Ovary (tissue), 9 donors: ENCODE data around the gene OPCML. TPM values are rescaled to one million over a fixed set of nuclear protein-coding genes. Genes with fewer than 3 reads are reported as not detected.

ENCODE experiments used
- DNase-seq, 5 donors: peaks; one replicate each; pipeline ENCODE4 v3.0.0-alpha.2; 2019 to 2020
- H3K27ac ChIP-seq, 2 donors: fragments of 200-600 bp; one replicate each; pipeline versions ENCODE4 v1.5.1 to v1.8.0; 2019 to 2022
- H3K27me3 ChIP-seq: fragments of 200-600 bp; one replicate; pipeline ENCODE4 v1.8.0; 2022
- H3K36me3 ChIP-seq: fragments of 200-600 bp; sonication (generic); one replicate; pipeline ENCODE4 v1.5.1; 2019
- H3K4me1 ChIP-seq: one replicate; pipeline ENCODE4 v1.8.1; 2013; ENCODE audit warnings: mild to moderate bottlenecking, moderate library complexity; ENCODE audit not compliant: insufficient read depth
- H3K4me3 ChIP-seq: fragments of 200-600 bp; sonication (generic); one replicate; pipeline ENCODE4 v1.5.1; 2017
- H3K9me3 ChIP-seq, 2 donors: fragments of 200-600 bp in 1 of 2; sonication (generic) in 1 of 2; one replicate each; pipeline versions ENCODE4 v1.5.1 to v1.8.1; 2013 to 2019; ENCODE audit warnings: mild to moderate bottlenecking in 1 of 2, moderate library complexity in 1 of 2
- EP300 ChIP-seq: sonication (generic); formaldehyde crosslinking; IDR thresholded peaks from one replicate; pipeline ENCODE4 v1.6.1; 2017; ENCODE audit warnings: antibody characterized with exemption
- POLR2A ChIP-seq: fragments of 450-650 bp; IDR thresholded peaks from one replicate; pipeline ENCODE4 v1.6.1; 2017; ENCODE audit warnings: antibody characterized with exemption, mild to moderate bottlenecking, moderate library complexity
- WGBS, 3 donors: extraction: QIAGEN DNeasy Blood & Tissue Kit in 1 of 3; methylation state at CpG; one replicate each; pipeline versions ENCODE4 v1.1.5 to v1.1.7; 2013 to 2017; 5-methylcytosine and 5-hydroxymethylcytosine counted together
- intact Hi-C, 4 donors: fragments of 100-400 bp; cut with DNase I; formaldehyde crosslinking; loops; one replicate each; pipeline versions ENCODE4 v1.11.0 to v1.15.1; 2022 to 2023
- polyA plus RNA-seq, 2 donors: library from polyadenylated mRNA; stranded (reverse); fragments of 200-250 nt in 1 of 2; fragments of 350-450 nt in 1 of 2; fragmentation: Illumina TruSeq in 1 of 2; extraction: RNeasy Lipid Tissue Mini Kit (QIAGEN cat#74804) in 1 of 2; gene quantifications; one replicate each; pipeline ENCODE4 v1.2.3, GENCODE V29; 2013 to 2014
- total RNA-seq, 7 donors: library from RNA; depleted of rRNA in 2 of 7; stranded (reverse); fragments of >200 nt in 2 of 7; fragmentation: NEBNext Ultra II Directional in 3 of 7; extraction: Animal tissue kit (Norgen Biotek cat#: 25700) in 3 of 7; gene quantifications; one replicate each; pipeline versions ENCODE4 v1.1.0 to v1.2.4, GENCODE V29; 2016 to 2023
- TF ChIP-seq, protein P1 (sequence below), 3 donors: fragments of 450-650 bp in 2 of 3; fragments of 200-600 bp in 1 of 3; IDR thresholded peaks; one replicate each; pipeline versions ENCODE4 v1.5.1 to v1.8.0; 2016 to 2022; ENCODE audit warnings: antibody characterized with exemption in 3 of 3, mild to moderate bottlenecking in 1 of 3
- donor health status: DM: no; HTN: no; CAD: no; lungs with moderate emphysema.
- donor health status: DM: no; HTN: no; CAD: no.
- donor health status: Bipolar disorder and iron deficiency.
- donor health status: DM: yes; HTN: yes; CAD: no.
- donor health status: DM: no; HTN: no; CAD: no.
- donor health status: DM: yes; HTN: yes; CAD: no.

The OPCML gene
- total and polyA plus RNA-seq, 9 donors = under 0.01 to 2.8 (median 0.32) TPM; not detected in 2

DNA sequence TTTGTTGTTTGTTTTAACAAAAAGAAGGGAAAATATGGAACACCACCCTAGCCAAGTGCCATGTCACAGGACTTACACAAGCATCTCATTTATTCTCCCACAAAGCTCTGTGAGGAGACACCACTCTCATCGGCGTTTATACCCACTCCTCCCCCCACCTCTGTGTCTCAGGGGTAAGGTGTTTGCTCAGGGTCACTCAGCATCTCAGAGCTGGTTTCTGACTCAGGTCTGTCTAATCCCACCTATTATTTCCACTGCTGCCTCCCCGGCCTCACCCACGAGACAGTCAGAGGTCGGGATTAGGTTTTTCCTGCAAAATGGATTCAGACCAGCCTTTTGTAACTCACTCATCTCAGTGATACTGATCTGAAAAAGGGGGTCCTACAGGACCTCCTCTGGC lies 786.0 kb downstream of the OPCML start:
- Histone ChIP-seq H3K27ac (no peak overlapping the region), H3K9me3 (no peaks in the 10 kb centered on the region), H3K27me3 (no peaks in the 10 kb centered on the region), H3K4me1 (no peaks in the 10 kb centered on the region), H3K36me3 (no peaks in the 10 kb centered on the region), H3K4me3 (no peak overlapping the region)
- WGBS, 3 donors = 67 to 76% (median 75%) methylated on average over 5 of the region's 5 CpGs
- intact Hi-C loops = no loop called here
- DNase-seq = no peak
- TF ChIP-seq EP300 = no peak
- no peak for TF ChIP-seq POLR2A
- TF ChIP-seq, protein P1, sequence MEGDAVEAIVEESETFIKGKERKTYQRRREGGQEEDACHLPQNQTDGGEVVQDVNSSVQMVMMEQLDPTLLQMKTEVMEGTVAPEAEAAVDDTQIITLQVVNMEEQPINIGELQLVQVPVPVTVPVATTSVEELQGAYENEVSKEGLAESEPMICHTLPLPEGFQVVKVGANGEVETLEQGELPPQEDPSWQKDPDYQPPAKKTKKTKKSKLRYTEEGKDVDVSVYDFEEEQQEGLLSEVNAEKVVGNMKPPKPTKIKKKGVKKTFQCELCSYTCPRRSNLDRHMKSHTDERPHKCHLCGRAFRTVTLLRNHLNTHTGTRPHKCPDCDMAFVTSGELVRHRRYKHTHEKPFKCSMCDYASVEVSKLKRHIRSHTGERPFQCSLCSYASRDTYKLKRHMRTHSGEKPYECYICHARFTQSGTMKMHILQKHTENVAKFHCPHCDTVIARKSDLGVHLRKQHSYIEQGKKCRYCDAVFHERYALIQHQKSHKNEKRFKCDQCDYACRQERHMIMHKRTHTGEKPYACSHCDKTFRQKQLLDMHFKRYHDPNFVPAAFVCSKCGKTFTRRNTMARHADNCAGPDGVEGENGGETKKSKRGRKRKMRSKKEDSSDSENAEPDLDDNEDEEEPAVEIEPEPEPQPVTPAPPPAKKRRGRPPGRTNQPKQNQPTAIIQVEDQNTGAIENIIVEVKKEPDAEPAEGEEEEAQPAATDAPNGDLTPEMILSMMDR (IDR thresholded peaks at IDR 0.05) = no peak

DNA sequence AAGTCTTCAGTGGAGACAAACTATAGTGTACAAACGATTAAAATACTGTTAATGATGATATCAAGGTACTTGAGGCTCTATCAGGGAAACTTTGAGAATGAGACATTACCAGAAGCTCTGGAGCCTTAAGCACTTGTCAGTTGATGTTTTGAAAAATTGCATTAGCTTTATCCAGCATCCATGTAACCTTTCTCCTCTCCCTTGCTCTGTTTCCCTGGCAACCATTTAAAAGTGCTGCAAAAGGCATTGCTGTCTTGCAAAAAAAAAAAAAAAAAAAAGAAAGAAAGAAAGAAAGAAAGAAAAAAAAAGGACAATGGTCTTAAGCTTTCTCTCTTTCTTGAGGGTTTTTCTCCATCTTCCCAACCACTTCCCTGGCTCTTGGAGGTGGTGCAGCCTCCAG lies 787.0 kb downstream of the OPCML start:
- Histone ChIP-seq H3K27me3 (no peaks in the 10 kb centered on the region), H3K27ac (no peak overlapping the region), H3K4me3 (no peak overlapping the region), H3K36me3 (no peaks in the 10 kb centered on the region), H3K4me1 (no peaks in the 10 kb centered on the region), H3K9me3 (no peaks in the 10 kb centered on the region)
- WGBS, 3 donors = 57 to 68% (median 67%) methylated on average over 1 of the region's 1 CpG
- no peak for DNase-seq
- intact Hi-C loops = no loop called here
- TF ChIP-seq POLR2A = no peak

DNA sequence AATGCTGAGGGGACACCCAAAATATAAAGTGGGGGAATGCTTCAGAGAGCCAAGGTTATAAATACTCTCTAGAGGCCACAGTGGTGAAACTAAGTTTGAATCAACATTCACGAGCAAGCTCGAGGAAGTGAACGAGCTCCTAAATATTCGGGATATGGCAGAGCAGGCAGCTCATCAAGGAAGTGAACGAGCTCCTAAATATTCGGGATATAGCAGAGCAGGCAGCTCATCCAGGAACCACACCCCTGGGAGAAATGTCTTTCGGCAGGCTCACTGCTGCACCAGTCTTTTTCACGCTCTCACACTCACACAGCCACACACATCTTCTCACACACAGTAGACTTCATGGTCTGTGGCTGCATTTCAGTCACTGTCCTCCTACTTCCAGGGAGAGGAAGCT lies 787.5 kb downstream of the OPCML start:
- DNase-seq = no peak
- intact Hi-C loops = no loop called here
- 67 to 79% (median 78%) methylated on average over 8 of the region's 8 CpGs for WGBS, 3 donors
- Histone ChIP-seq H3K4me1 (no peaks in the 10 kb centered on the region), H3K9me3 (no peaks in the 10 kb centered on the region), H3K27me3 (no peaks in the 10 kb centered on the region), H3K36me3 (no peaks in the 10 kb centered on the region), H3K27ac (no peak overlapping the region), H3K4me3 (no peak overlapping the region)
- TF ChIP-seq, protein P1 (IDR thresholded peaks at IDR 0.05) = no peak
- TF ChIP-seq EP300 (no peak), POLR2A (no peak)

DNA sequence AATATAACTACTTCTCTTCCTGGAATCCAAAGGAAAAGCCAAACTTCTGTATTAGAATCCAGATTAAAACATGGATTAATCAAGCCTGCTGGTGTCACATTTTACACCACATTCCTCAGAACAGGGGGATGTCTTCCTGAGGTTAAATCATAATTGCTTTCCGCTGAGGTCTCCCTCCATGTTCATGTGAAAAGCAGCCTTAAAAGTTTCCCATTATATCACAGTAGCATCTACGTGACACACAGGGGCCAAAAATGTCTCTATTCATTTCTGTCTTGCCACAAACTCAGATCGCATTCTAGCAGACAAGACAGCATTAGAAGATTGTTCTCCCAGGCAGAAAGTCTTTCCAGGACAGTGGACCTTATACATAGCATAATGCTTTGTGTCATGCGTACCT lies 788.7 kb downstream of the OPCML start:
- Histone ChIP-seq H3K27ac (no peak overlapping the region), H3K4me3 (no peak overlapping the region), H3K36me3 (no peaks in the 10 kb centered on the region), H3K4me1 (no peaks in the 10 kb centered on the region), H3K27me3 (no peaks in the 10 kb centered on the region), H3K9me3 (no peaks in the 10 kb centered on the region)
- intact Hi-C loops = no loop called here
- no peak for DNase-seq
- TF ChIP-seq EP300 (no peak), POLR2A (no peak)
- TF ChIP-seq, protein P1 (IDR thresholded peaks at IDR 0.05) = no peak
- WGBS, 3 donors = 83 to 88% (median 85%) methylated on average over 4 of the region's 4 CpGs

DNA sequence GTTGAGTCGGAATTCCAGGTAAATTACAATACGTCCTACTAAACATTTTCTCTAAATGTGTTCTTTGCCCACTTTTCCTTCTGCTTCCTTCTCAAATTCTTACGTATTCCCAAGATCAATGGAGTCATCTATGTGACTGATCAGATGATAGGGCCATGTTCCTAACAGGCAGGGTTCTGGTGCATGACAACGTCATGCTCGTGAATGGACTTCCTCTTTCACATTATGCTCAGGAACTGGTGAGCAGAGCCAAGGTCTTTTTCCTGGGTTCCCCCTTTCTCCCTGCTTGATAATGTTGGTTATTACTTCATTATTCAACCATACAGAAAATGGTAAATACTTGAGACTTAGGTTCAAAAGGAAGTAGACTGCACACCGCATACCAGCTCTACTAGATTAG lies 789.4 kb downstream of the OPCML start:
- DNase-seq = no peak
- Histone ChIP-seq H3K4me3 (no peak overlapping the region), H3K4me1 (no peaks in the 10 kb centered on the region), H3K36me3 (no peaks in the 10 kb centered on the region), H3K27me3 (no peaks in the 10 kb centered on the region), H3K27ac (no peak overlapping the region), H3K9me3 (no peaks in the 10 kb centered on the region)
- intact Hi-C loops = no loop called here
- TF ChIP-seq EP300 = no peak
- TF ChIP-seq, protein P1 (IDR thresholded peaks at IDR 0.05) = no peak
- no peak for TF ChIP-seq POLR2A
- WGBS, 3 donors = 84 to 90% (median 86%) methylated on average over 6 of the region's 6 CpGs
